WTC11 (cell line): ENCODE results near the gene MPIG6B.

Source experiments
- ATF2 ChIP-seq: sonication (generic); formaldehyde crosslinking; IDR thresholded peaks from 2 replicates; pipeline ENCODE4 v1.8.1; 2022; ENCODE audit warnings: low read depth, missing genetic modification reagents, borderline replicate concordance
- ATF3 ChIP-seq: sonication (generic); formaldehyde crosslinking; conservative IDR thresholded peaks from 2 replicates; pipeline ENCODE4 v1.8.1; 2022; ENCODE audit warnings: mild to moderate bottlenecking, missing genetic modification reagents
- CTCF ChIP-seq: fragments of 200-600 bp; IDR thresholded peaks from 2 replicates; pipeline ENCODE4 v1.8.0; 2022; ENCODE audit warnings: antibody characterized with exemption
- FOXJ3 ChIP-seq: sonication (generic); formaldehyde crosslinking; IDR thresholded peaks from 2 replicates; pipeline ENCODE4 v1.9.0; 2021; ENCODE audit warnings: missing genetic modification reagents, mild to moderate bottlenecking, borderline replicate concordance
- IRF2 ChIP-seq: sonication (generic); formaldehyde crosslinking; IDR thresholded peaks from 2 replicates; pipeline ENCODE4 v1.8.0; 2022; ENCODE audit warnings: low read depth, missing genetic modification reagents, borderline replicate concordance
- MAX ChIP-seq: sonication (generic); formaldehyde crosslinking; IDR thresholded peaks from 2 replicates; pipeline ENCODE4 v1.8.0; 2022; ENCODE audit warnings: mild to moderate bottlenecking, missing genetic modification reagents
- NFE2L1 ChIP-seq: sonication (generic); formaldehyde crosslinking; IDR thresholded peaks from 2 replicates; pipeline ENCODE4 v1.8.1; 2023; ENCODE audit warnings: missing genetic modification reagents
- RELA ChIP-seq: sonication (generic); formaldehyde crosslinking; IDR thresholded peaks from 2 replicates; pipeline ENCODE4 v1.8.1; 2022; ENCODE audit warnings: missing genetic modification reagents, mild to moderate bottlenecking, borderline replicate concordance
- STAT6 ChIP-seq: sonication (generic); formaldehyde crosslinking; conservative IDR thresholded peaks from 2 replicates; pipeline ENCODE4 v1.8.1; 2023; ENCODE audit warnings: mild to moderate bottlenecking, low read depth, missing genetic modification reagents, moderate library complexity
- ZNF219 ChIP-seq: sonication (generic); formaldehyde crosslinking; IDR thresholded peaks from 2 replicates; pipeline ENCODE4 v1.8.0; 2023; ENCODE audit warnings: missing genetic modification reagents, mild to moderate bottlenecking, borderline replicate concordance
- ZNF317 ChIP-seq: sonication (generic); formaldehyde crosslinking; IDR thresholded peaks from 2 replicates; pipeline ENCODE4 v1.8.1; 2023; ENCODE audit warnings: low read depth, mild to moderate bottlenecking, moderate library complexity, missing genetic modification reagents, borderline replicate concordance
- ZNF396 ChIP-seq: fragments of 250-450 bp; sonication (Bioruptor Pico); IDR thresholded peaks from 2 replicates; pipeline ENCODE4 v1.8.0; 2021; ENCODE audit warnings: mild to moderate bottlenecking, moderate library complexity, borderline replicate concordance

GRCh38 chr6:31775633-31776484 is 52.7 kb downstream of the MPIG6B start:
- TF ChIP-seq CTCF = no peak
- TF ChIP-seq FOXJ3 (CRISPR knock-in tag) = no peak
- TF ChIP-seq MAX (CRISPR knock-in tag) = no peak
- TF ChIP-seq STAT6 = no peak
- no peak for TF ChIP-seq IRF2 (CRISPR knock-in tag)
- no peak for TF ChIP-seq ZNF396 (CRISPR knock-in tag)
- TF ChIP-seq ZNF317 = no peak
- no peak for TF ChIP-seq ATF2 (CRISPR knock-in tag)
- no peak for TF ChIP-seq ATF3 (CRISPR knock-in tag)
- no peak for TF ChIP-seq RELA (CRISPR knock-in tag)
- TF ChIP-seq ZNF219 (CRISPR knock-in tag) = no peak
- no peak for TF ChIP-seq NFE2L1 (CRISPR knock-in tag)
